ENCODE results near the gene RPGRIP1.
"Not testable (repeated sequence)": the region's sequence is repeated elsewhere in the genome, so short reads cannot be mapped to it uniquely, and the experiment has no call there.

The RPGRIP1 gene

DNA sequence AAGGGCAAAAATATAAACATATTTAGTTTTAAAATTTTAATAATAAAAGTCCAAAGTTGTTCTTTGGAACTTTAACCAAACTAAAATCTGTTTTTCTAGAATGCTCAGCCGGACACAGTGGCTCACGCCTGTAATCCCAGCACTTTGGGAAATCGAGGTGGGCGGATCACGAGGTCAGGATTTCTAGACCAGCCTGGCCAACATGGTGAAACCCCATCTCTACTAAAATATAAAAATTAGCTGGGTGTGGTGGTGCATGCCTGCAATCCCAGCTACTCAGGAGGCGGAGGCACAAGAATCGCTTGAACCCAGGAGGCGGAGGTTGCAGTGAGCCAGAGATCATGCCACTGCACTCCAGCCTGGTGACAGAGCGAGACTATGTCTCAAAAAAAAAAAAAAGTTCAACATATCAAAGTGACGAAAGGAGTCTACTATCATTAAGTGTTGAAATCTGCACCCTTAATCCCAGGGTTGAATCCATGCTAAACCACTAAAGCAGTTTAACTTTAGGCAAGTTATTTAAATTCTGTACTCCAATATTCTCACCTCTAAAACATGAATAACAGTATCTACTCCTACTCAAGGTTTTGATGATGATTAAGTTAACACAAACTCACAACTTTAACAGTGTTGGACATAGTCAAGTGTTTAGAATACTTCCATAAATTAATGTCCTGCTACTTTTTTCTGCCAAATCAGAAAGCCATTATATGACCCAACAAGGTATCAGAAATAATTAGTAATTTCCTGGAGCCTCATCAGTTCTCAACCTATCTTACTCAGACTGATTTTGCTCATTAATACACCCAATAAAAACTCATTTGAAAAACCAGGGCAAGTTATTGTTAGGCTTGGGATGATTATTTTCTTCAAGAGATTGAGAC, 21.6 kb upstream of the RPGRIP1 start:
- no peak for DNase-seq (ENCODE audit: low read depth in 3 of 3)

DNA sequence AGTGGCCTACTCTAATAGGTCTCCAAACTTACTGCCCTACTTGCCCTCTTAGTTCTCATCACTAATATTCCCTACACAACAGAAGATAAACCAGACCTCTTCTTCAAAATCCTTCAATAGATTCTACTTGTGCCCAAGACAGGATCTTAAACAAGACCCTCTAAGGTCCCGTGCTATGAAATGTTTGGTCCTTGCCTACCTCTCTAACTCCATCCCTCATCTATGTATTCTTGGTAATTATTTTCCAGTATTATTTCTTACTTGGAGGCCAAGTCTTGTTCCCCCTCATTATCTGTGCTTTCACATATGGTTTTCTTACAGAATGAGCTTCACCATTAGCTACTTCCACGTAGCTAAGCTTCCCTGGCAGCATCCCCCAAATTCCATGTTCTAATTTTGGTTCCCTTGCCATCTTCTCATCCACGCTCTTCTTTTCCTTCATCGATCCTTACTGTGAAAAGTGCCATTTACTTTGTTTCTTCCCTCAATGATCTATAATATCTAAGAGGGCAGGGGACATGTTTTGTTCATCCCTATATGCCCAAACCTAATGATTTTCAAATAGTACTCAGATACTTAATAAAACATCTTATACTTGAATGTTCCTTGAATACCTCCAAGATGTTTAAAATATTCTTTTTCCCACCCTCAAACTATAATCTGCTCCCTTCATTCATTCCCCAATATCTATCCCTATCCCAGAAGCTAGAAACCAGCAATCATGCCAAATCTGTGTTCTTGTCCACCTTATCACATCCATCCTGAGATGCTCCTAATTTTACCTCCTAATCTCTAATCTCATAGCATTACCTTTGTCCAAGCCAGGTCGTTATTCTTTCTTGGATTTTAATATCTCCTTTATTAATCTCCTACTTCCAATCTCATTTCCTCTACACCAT, 20.7 kb upstream of the RPGRIP1 start:
- no peak for DNase-seq (ENCODE audit: low read depth in 3 of 3)

DNA sequence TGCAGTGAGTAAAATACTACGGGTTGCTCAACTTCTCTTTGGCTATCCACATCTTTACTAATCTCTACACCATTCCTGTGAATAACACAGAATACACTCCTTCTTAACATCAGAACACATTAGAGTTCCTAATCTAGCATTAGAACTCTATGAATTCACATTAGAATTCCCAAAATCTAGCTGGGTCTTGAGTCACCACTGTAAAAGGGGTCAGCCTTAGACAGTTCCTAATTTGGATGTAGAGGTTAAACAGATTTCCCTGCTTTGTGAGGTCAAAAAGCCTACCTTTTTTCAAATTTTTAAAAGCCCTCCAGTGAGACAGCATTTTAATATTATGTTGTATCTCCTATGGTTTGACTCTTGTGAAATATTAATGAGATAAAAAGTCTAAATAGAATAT, 18.1 kb upstream of the RPGRIP1 start:
- no peak for DNase-seq (ENCODE audit: low read depth in 3 of 3)

DNA sequence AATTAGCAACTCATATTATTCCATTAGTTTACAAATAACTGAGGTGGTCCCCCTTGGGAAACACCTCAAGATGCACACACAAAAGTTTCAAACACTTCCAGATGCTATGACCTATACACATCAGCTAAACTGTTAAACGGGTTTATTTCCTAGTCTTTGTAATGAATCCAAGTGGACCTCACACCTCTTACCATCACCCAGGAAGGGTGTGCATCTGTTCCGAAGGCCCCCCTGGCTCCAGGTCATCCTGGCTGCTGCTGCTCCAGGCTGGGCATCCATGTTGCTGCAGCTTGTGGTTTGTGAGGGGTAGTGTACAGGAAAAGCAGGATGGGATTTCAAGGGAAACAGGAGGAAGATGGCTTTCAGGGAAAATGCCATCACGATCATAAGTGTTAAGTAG, 17.5 kb upstream of the RPGRIP1 start:
- no peak for DNase-seq (ENCODE audit: low read depth in 3 of 3)

DNA sequence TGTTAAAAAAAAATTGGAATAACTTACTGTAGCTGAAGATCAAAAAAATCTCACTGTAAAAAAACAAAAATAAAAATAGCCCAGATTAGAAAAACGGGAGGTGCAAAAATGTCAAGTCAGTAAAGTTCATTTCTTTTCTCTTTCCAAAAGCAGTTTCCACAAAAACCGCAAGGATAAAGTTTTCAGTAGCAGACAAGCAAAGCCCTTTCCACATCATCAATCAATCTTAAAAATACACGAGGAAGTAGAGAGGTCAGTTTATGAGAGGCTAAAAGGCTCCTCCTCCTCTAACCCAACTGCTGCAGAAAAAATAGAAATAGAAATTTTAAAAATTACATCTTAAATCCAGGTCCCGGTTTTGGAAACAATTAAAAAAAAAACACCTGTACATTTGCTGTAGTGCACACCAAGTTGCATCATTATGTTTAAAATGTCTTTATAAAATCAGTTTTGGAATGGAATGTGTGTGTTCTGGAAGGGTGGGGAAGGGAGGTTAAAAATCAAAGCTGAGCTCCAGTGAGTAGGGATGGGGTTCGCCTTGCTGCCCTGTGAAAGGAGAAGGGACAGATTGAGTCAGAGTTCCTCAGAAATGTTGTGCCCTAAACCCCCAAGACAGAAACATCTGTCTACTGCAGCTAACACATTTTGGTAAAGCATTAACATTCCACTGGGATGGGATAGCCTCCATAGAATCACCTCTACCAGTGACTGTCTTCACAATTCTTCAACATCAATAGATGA, 16.4 kb upstream of the RPGRIP1 start:
- DNase-seq (ENCODE audit: low read depth in 3 of 3), result no peak

DNA sequence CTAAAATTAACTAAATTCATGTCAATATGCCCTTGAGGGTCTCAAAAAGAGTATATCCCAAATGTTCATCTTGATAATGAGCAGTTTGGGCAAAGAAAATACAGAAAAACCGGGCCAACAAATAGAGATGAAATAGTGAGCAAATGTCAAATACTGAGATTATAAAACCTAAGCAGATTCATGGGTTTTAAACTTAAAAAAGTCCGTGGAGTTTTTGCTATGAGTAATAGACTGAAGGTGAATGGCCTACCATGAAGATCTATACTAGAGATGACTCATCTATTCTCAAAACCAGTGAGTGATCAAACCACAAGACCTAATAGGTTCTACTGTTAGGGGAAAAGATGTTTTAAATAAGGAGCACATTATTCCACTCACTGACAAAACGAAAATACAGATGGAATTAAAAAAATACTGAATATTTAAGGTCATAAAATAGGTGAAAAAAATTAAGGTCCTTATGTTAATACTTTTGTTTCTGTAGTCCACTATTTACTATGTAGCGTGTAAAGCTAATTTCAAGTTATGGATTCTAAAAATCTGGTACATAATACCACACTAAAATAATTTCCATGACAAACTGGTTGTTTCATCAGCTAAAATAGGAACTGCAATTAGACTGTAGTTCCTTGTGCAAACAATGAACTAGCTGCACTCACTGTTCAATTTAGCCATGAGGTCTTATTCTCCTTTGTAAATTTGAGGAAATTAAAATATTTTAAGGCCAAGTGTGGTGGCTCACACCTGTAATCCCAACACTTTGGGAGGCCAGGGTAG, 15.7 kb upstream of the RPGRIP1 start:
- no peak for DNase-seq (ENCODE audit: low read depth in 3 of 3)

DNA sequence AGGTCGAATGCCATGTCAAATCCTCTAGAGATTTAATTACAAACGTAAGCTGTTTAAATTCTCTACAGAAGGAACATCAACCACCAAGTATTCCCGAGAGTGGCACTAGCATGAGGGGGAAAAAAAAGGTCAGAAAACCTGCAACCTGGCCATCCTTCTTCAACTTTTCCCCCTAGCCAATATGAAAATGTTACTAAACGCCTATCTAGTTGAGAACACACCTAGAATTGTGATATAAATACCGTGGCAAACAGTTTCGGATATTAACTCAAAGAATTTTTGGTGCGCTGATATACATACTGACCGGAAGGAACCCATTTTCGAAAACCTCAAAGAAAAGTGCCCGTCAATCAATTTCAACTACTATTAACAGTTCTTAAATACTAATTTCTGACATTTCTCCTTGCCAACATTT, 12.4 kb upstream of the RPGRIP1 start:
- DNase-seq (ENCODE audit: low read depth in 3 of 3), result no peak

DNA sequence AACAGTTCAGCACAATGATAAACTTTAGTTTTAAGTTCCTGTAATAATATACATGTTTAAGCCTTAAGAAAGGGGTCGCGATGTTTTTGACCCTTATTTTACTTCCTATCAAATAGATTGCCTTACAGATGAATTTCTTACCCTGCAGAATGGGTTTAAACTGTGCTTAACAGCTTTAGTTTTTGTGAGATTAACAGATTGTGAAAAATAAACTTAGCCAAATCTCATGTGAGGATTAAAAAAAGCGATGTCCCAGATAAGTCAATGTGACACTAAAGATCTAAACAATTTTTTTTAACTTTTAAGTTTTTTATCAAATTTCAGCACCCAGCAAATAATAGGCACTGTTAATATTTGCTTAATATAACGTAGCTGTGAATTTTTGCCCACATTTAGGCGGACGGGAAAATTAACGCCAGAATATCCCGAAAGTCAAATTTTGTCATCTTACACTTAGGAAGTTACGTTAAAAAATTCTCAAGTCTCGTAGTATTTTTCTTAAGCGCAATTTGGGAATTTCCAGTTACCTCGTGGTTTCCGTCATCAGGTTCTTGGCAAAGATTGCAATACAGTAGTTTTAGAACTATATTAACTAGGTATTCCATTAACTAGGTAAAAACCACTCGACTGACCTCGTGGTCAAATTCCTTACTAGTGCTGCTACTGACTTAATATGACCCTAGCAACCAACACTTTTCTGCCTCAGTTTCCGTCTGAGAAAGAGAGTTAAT, 11.8 kb upstream of the RPGRIP1 start:
- DNase-seq (ENCODE audit: low read depth in 3 of 3), result no peak

DNA sequence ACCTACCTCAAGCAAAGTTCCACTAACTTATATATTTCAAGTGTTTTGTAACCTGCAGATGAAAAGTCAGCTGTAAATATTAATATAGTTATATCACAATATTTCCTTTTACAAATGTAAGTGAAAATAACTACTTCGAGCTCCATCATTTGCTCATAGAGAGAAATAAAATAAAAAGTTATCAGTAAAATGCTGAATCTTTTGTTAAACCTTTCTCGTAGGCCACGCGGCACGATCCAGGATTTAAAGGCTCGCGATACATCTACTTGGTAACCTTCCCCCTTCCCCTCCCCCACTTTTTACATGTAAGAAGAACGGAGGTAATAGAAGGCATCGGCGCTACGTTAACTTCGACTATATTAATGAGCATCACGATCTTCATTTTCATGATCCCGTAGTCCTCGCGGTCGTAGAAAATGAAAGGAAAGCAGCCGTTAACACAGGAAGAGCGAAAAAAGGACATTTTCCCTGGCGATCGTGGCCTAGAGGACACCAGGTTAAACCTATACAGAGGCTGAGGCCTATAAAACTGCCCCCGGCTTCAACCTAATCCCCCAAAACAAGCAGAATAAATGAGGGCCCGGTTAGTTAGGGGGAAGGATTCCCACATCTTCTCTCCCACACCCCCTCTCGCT, 11.1 kb upstream of the RPGRIP1 start:
- peak in 1 of 3 experiments; percentile 24 for DNase-seq (ENCODE audit: low read depth in 3 of 3)

DNA sequence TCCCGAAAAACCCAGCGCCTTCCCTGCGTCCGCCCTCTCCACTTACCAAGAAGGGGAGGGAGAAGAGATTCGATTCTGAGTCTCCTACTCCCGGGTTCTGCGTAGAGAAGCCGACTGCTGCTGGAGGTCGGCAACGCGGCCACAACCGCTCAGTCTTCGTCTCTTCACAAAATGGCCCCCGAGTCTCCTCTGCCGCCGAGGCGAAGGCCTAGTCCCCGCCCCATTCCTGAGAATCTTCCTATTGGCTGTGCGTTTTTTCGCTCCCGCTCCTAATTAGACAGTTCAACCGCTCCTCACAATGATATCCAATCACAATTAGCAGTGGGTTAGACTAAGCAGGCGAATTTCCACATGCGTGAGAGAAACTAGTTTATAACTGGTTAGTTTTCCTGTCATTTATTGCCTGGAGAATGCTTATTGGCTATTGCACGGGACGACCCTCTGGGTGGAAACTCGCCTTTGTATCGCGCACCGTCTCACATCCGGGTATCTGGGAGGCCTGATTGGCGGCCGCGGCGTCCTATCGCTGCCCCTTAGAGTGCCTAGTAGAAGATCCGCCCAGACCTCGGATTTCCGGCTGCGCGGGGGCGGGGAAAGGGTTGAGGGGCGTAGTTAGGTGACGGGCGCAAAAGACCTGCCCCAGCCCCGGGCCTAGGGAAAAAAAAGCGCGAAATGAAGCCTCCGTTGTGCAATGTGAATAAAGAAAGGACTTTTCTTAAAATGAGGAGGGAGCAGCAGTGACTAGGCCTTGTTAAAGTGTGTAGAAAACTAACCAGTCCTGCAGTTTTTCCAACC, 10.4 kb upstream of the RPGRIP1 start, which contains the start of gene HNRNPC:
Gene HNRNPC (minus strand): TSS at position 191 of the 795 bp plus-strand sequence. CDS start 35,249 bp downstream, outside the sequence.
- peak; percentile 100 for DNase-seq (ENCODE audit: low read depth in 3 of 3)

DNA sequence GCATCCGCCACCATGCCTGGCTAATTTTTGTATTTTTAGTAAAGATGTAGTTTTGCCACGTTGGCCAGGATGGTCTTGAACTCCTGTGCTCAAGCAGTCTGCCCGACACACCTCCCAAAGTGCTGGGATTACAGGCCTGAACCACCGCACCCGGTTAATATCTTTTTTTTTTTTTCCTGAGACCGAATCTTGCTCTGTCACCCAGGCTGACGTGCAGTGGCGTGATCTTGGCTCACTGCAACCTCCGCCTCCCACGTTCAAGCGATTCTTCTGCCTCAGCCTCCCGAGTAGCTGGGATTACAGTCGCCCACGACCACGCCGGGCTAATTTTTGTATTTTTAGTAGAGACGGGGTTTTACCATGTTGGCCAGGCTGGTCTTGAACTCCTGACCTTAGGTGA, 7.2 kb upstream of the RPGRIP1 start:
- not testable (repeated sequence) for DNase-seq (ENCODE audit: low read depth in 3 of 3)

DNA sequence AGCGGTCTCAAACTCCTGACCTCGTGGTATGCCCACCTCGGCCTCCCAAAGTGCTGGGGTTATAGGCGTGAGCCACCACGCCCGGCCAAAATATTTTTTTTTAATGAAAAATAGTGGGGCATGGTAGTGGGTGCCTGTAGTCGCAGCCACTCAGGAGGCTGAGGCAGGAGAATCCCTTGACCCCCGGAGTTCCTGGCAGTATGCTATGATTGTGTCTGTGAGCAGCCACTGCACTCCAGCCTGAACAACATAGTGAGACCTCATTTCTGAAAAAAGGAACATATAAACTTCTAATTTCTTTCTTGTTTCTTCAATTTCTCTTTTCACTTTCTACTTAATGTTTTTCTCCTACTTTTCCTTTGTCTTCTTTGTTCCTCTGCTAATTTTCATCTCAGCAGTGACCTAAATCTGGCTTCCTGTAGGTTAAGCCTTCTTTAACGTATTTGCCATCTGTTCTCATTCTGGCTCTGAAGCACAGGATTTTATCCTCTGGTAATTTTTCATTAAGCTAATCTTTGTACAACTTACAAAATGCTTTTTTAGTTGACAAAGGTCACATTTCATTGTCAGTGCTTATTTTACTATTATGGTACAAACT, 4.5 kb upstream of the RPGRIP1 start:
- DNase-seq (ENCODE audit: low read depth in 3 of 3), result no peak

DNA sequence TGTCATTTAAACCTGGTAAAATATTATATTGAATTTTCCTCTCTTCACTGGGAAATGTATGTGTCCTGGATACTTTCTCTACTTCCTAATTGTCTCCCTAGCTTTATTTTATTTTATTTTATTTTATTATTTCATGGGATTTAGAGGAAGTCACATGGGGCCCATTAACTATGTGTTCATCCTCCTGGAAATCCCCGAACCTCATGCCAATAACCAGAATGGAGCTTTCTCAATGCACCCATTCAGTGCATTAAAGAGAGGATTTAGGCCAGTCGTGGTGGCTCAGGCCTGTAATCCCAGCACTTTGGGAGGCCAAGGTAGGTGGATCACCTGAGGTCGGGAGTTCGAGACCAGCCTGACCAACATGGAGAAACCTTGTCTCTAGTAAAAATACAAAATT, 1.3 kb upstream of the RPGRIP1 start:
- no peak for DNase-seq (ENCODE audit: low read depth in 3 of 3)

DNA sequence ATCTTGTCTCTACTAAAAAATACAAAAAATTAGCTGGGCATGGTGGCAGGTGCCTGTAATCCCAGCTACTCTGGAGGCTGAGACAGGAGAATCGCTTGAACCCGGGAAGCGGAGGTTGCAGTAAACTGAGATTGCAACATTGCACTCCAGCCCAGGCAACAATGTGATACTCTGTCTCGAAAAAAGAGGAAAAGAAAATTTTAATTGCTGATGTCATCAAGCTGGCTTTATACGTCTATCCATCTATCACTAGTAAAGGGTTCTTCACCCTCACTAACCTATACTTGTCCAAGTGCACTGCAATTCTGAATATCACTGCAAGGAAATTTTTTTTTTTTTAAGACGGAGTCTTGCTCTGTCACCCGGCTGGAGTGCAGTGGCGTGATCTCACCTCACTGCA, 2.0 kb downstream of the RPGRIP1 start:
- not testable (repeated sequence) for DNase-seq (ENCODE audit: low read depth in 3 of 3)

DNA sequence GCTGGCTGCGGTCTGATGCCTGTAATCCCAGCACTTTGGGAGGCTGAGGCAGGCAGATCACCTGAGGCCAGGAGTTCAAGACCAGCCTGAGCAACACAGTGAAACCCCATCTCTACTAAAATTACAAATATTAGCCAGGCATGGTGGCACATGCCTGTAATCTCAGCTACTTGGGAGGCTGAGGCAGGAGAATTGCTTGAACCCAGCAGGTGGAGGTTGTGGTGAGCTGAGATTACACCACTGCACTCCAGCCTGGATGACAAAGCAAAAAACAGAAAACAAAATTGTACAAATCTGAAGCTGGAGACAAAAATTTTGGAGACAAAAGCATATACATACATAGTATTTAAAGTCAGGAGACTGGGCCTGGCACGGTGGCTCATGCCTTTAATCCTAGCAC, 6.6 kb downstream of the RPGRIP1 start:
- DNase-seq (ENCODE audit: low read depth in 3 of 3), result not testable (repeated sequence)

DNA sequence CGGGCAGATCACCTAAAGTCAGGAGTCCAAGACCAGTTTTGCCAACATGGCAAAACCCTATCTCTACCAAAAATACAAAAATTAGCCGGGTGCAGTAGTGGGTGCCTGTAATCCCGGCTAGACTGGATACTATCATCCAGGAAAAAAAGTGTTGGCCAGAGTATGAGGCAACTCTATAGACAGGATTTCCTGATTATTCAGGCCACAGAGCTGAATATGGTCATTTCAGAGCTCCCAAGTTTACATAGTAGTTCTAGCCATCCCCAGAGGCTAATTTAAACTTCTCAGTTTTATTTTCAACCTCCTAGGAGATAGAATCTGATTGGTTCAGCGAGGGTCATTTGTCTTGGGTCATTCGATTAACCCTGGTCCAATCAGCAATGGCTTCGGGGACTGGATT, 7.3 kb downstream of the RPGRIP1 start:
- no peak for DNase-seq (ENCODE audit: low read depth in 3 of 3)

DNA sequence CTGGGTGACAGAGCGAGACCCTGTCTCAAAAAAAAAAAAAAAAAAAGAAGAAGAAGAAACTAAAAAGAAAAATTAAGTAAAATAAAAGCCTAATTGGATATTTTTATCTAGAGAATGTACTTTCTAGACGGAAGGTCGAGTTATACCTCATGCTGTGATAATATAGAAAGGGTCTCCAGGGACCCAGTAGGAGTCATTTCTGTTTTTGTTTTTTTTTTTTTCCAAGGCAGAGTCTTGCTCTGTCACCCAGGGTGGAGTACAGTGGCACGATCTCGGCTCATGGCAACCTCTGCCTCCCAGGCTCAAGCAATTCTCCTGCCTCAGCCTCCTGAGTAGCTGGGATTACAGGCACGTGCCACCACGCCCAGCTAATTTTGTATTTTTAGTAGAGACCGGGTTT, 14.1 kb downstream of the RPGRIP1 start:
- DNase-seq (ENCODE audit: low read depth in 3 of 3), result not testable (repeated sequence)

DNA sequence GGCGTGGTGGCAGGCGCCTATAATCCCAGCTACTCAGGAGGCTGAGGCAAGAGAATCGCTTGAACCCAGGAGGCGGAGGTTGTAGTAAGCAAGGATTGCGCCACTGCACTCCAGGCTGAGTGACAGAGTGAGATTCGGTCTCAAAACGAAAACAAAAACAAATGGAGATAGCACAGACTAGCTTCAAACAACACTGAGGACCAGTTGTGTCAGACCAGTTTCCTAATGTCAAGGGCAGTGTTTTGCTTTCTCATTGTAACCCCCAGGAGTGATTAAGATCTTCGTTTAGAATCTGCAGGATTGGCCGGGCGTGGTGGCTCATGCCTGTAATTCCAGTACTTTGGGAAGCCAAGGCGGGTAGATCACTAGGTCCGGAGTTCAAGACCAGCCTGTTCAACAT, 18.5 kb downstream of the RPGRIP1 start:
- no peak for DNase-seq (ENCODE audit: low read depth in 3 of 3)
